OCI-LY1 (cell line): ENCODE data around the gene GABBR1.

Source experiments
- CTCF ChIP-seq: fragments of 200-600 bp; sonication (generic), shearing (Covaris generic); IDR thresholded peaks from 2 replicates; pipeline ENCODE4 v1.5.1; 2017; ENCODE audit warnings: mild to moderate bottlenecking, antibody characterized with exemption, low read length, moderate library complexity, mixed read lengths
- EZH2 ChIP-seq: fragments of 200-600 bp; sonication (generic), shearing (Covaris generic); IDR thresholded peaks from 2 replicates; pipeline ENCODE4 v1.8.0; 2017; ENCODE audit warnings: borderline replicate concordance, mixed run types, mild to moderate bottlenecking, antibody characterized with exemption, low read length, moderate library complexity, mixed read lengths

- TF ChIP-seq CTCF (no peak), EZH2 (no peak)
Measured at GRCh38 chr6:29567541-29567940, 65.4 kb downstream of the GABBR1 start.
